ENCODE data around the gene NHLRC1.

DNA sequence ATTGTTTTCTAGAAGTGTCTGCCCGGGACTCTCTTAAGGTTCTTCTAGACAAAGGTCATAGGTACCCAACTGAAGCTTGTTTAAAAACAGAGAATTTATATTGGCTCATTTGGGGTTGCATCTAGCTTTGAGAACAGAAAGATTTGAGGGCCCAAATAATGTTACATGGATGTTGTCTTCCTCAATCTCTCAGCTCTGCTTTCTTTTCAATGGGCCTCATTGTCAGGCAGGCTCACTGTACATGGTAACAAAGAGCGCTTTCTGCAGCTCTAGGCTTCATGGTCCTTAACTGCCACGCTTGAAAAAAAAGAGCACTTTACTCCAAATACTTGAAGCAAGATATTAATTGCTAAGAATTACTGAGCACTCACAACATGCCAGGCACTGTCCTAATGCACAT is 22.2 kb downstream of the NHLRC1 start:
- TF ChIP-seq CTCF (IDR thresholded peaks at IDR 0.05) (no peak), POLR2A (IDR thresholded peaks at IDR 0.05) (no peak)
